ENCODE data around the gene MAN1A1. TPM values are rescaled to one million over a fixed set of nuclear protein-coding genes. Genes with fewer than 3 reads are reported as not detected.

MAN1A1 gene
- total RNA-seq, 2 donors from 2014 or later = 25.2 to 26.6 TPM

DNA sequence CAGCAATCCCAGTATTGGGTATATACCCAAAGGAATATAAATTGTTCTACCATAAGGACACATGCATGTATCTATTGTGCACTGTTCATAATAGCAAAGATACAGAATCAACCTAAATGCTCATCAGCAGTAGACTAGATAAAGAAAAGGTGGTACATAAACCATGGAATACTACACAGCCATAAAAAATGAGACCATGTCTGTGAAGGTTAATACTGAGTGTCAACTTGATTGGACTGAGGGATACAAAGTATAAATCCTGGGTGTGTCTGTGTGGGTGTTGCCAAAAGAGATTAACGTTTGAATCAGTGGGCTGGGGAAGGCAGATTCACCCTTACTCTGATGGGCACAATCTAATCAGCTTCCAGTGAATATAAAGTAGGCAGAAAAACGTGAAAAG lies 86.9 kb downstream of the MAN1A1 start:
- DNase-seq (no peak), ATAC-seq (replicated peaks in 1 of 2) (no peak)
- no peak overlapping the region for H3K4me3 Mint-ChIP-seq
- peaks cover 4 to 6% of the 10 kb centered on the region in 2 donors for H3K36me3 Mint-ChIP-seq (ENCODE audit: insufficient read depth in 2 of 2)
- no peak overlapping the region for H3K27ac Mint-ChIP-seq
- H3K27me3 Mint-ChIP-seq (ENCODE audit: low read depth) = no peaks in the 10 kb centered on the region
- peaks cover 27% of the 10 kb centered on the region for H3K4me1 Mint-ChIP-seq (ENCODE audit: low read depth)
- peaks cover 0 to 3% of the 10 kb centered on the region in 2 donors for H3K9me3 Mint-ChIP-seq

DNA sequence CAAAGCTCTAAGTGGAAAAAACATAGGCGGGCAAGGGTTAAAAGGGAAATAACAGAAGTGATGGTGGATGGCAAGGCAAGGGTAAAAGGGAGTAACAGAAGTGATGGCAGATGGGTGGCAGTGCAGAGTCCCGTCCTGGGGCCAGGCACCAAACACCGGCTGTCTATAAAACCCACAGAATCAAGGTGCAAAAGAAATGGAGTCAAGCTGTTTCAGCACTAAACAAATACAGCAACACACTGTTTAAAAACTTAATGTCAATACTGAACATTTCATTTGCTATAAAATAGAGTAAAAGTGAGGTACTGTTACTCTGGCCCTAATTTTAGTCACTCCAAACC lies 87.6 kb downstream of the MAN1A1 start:
- Mint-ChIP-seq H3K4me3 (no peak overlapping the region), H3K36me3 (ENCODE audit: insufficient read depth in 2 of 2) (peaks cover 4 to 6% of the 10 kb centered on the region in 2 donors), H3K27ac (peak overlapping the region; percentile 35), H3K9me3 (peaks cover 0 to 3% of the 10 kb centered on the region in 2 donors), H3K4me1 (ENCODE audit: low read depth) (peaks cover 20% of the 10 kb centered on the region), H3K27me3 (ENCODE audit: low read depth) (no peaks in the 10 kb centered on the region)
- no peak for DNase-seq
- no peak for ATAC-seq (replicated peaks in 1 of 2)

DNA sequence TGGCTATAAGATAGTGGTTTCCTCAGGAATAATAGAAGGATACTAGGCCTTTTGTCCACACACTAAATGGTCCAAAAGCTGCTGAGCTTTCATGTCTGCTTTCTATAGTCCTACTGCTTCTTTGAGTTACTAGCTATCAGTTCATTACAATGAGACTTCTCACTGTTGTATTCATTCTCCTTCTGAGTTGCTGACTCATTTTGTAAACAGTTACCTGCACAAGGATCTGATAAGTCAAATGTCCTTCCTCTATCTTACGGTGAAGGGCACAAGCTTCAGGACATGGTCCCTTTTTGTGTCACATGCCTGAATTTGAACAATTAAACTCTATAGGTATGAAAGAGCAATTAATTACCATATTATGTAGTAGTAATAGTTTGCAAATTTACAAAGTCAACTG lies 90.5 kb downstream of the MAN1A1 start:
- H3K4me1 Mint-ChIP-seq (ENCODE audit: low read depth) = peaks cover 30% of the 10 kb centered on the region
- ATAC-seq (replicated peaks in 1 of 2) = peak in 1 of 2 donors; percentile 61
- no peak for DNase-seq

DNA sequence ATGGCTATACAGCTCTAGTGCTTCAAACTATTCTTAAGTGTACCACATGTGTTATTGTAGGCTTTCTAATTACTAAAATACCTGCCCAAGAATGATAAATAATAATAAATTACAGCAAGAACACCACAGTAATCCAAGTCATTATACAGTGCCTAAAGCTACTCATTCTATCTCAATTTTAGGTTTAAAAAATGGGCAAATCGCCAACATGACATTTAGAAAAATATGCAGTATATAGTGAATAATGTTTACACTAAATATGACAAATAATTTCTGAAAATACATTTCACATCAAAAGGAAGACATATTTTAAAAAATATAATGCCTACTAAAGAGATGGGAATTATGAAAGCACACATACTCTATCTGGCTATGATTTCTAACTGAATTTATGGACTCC lies 91.8 kb downstream of the MAN1A1 start:
- ATAC-seq (replicated peaks in 1 of 2) (no peak), DNase-seq (no peak)
- H3K9me3 Mint-ChIP-seq = peaks cover 1 to 2% of the 10 kb centered on the region in 2 donors
- peaks cover 2 to 4% of the 10 kb centered on the region in 2 donors for H3K36me3 Mint-ChIP-seq (ENCODE audit: insufficient read depth in 2 of 2)
- no peaks in the 10 kb centered on the region for H3K27me3 Mint-ChIP-seq (ENCODE audit: low read depth)
- no peak overlapping the region for H3K27ac Mint-ChIP-seq
- H3K4me1 Mint-ChIP-seq (ENCODE audit: low read depth) = peaks cover 30% of the 10 kb centered on the region
- no peak overlapping the region for H3K4me3 Mint-ChIP-seq

More for the DNA sequence above, 90.5 kb downstream of the MAN1A1 start:
- H3K36me3 Mint-ChIP-seq (ENCODE audit: insufficient read depth in 2 of 2) = peaks cover 4 to 6% of the 10 kb centered on the region in 2 donors
- no peaks in the 10 kb centered on the region for H3K27me3 Mint-ChIP-seq (ENCODE audit: low read depth)
- H3K4me3 Mint-ChIP-seq = no peak overlapping the region
- peak overlapping the region; percentile 58 for H3K27ac Mint-ChIP-seq
- peaks cover 0 to 3% of the 10 kb centered on the region in 2 donors for H3K9me3 Mint-ChIP-seq

DNA sequence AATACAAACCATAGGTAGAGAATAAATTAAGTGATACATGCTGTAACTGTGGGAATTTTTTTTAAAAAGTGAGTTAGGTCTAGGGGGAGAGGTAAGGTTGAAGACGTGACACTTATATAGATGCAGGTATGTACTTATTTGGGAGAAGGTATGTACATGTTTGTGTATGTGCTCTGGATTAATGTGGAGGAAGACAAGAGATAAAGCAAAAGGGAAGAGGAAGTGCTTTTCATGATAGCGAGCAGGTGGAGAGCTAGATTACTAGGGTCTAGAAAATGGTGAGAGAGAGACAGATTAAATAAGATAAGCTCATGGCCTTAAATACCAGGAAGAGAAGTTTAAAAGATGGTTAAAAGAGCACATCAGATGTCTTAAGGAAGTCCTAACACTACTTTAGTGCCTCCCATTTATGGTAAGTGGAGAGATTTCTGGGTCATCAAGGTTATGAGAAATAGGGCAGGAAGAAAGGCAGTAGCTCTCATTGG lies 92.5 kb downstream of the MAN1A1 start:
- Mint-ChIP-seq H3K27ac (peak overlapping the region; percentile 31), H3K4me1 (ENCODE audit: low read depth) (peaks cover 29% of the 10 kb centered on the region), H3K36me3 (ENCODE audit: insufficient read depth in 2 of 2) (peaks cover 0 to 3% of the 10 kb centered on the region in 2 donors), H3K9me3 (peaks cover 0 to 1% of the 10 kb centered on the region in 2 donors), H3K4me3 (peak overlapping the region in 1 of 2 donors; percentile 1), H3K27me3 (ENCODE audit: low read depth) (no peaks in the 10 kb centered on the region)
- DNase-seq = no peak
- no peak for ATAC-seq (replicated peaks in 1 of 2)

DNA sequence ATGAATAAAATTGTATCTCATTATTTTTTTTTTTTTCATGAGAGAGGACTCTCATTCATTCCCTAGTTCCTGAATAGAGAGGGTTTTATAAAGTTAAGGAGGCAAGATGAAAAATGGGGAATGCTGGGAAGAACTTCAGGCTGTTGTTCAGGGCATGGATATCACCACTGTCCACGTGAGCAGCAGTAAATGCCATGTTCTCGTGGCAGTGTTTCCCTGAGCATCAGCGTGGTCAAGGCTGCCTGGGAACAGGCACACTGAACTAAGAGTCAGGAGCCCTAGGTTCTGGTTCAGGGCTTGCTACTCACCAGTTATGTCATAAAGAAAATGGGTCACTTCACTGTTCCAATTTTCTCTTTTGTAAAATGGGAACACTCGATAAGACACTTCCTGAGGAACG lies 93.2 kb downstream of the MAN1A1 start:
- H3K36me3 Mint-ChIP-seq (ENCODE audit: insufficient read depth in 2 of 2) = peaks cover 0 to 3% of the 10 kb centered on the region in 2 donors
- no peak overlapping the region for H3K4me3 Mint-ChIP-seq
- DNase-seq (no peak), ATAC-seq (replicated peaks in 1 of 2) (no peak)
- H3K27ac Mint-ChIP-seq = no peak overlapping the region
- no peaks in the 10 kb centered on the region for H3K27me3 Mint-ChIP-seq (ENCODE audit: low read depth)
- H3K9me3 Mint-ChIP-seq = peaks cover 0 to 1% of the 10 kb centered on the region in 2 donors
- H3K4me1 Mint-ChIP-seq (ENCODE audit: low read depth) = peaks cover 23% of the 10 kb centered on the region

DNA sequence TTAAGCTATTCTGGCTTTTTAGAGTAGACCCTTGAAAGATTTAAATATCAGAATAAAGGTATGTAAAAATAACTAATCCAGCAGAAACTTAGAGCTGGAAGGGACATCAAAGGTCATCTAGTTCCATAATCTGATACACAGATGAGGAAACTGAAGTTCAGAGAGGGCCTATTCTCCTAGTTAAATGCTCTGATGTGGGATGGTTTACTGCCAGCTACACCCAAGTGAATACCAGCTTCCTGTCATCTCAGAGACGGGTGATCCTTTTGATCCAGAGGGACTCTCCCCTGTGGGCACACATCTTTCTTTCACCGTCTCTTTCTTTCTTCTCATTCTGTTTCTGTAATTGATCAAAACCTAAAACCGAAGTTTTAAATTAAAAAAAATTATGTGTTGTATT lies 94.1 kb downstream of the MAN1A1 start:
- Mint-ChIP-seq H3K36me3 (ENCODE audit: insufficient read depth in 2 of 2) (peaks cover 0 to 3% of the 10 kb centered on the region in 2 donors), H3K4me3 (no peak overlapping the region), H3K27me3 (ENCODE audit: low read depth) (no peaks in the 10 kb centered on the region), H3K9me3 (peaks cover 0 to 1% of the 10 kb centered on the region in 2 donors), H3K27ac (no peak overlapping the region), H3K4me1 (ENCODE audit: low read depth) (peaks cover 20% of the 10 kb centered on the region)
- no peak for DNase-seq
- no peak for ATAC-seq (replicated peaks in 1 of 2)

DNA sequence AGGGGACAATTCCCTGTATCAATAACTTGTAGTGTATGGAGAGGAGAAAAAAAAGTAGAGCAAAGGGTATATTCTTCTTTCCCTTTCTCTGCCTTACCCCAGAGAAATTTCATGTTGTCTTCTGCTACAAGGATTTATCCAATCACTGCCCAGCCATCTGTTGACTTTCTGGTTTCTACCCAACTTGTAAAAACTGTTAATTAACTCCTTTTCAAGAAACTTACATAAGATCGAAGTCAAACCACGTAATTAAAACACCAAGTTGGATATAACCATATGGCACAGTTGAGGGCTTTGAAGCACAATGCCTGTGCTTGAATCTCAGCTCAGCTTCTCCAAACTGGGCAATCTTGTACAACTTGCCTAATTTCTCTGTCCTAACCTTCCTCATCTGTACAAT lies 99.5 kb downstream of the MAN1A1 start:
- Mint-ChIP-seq H3K4me1 (ENCODE audit: low read depth) (peaks cover 3% of the 10 kb centered on the region), H3K36me3 (ENCODE audit: insufficient read depth in 2 of 2) (peaks cover 0 to 4% of the 10 kb centered on the region in 2 donors), H3K27me3 (ENCODE audit: low read depth) (no peaks in the 10 kb centered on the region), H3K27ac (no peak overlapping the region), H3K4me3 (no peak overlapping the region), H3K9me3 (peaks cover 0 to 1% of the 10 kb centered on the region in 2 donors)
- no peak for DNase-seq
- no peak for ATAC-seq (replicated peaks in 1 of 2)

DNA sequence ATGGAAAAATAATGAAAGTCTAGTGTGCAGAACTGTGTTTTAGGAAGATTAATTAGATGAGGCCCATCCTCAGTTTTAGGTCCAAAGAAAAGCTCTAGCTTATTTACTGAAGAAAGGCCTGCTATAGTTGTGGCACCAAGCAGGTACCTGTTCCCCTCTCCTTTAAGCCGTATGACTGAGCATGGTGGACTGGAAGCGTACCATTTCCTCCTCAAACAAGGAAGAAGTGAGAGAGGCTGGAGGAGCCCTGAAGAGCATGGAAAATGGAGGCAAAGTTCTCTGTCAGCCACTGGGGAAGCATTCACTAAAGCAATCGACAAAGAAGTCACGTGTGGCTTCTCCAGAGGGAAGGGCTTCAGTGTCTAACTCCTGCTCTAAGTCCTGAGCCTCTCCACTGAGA lies 100.2 kb downstream of the MAN1A1 start:
- Mint-ChIP-seq H3K27ac (no peak overlapping the region), H3K36me3 (ENCODE audit: insufficient read depth in 2 of 2) (peaks cover 0 to 4% of the 10 kb centered on the region in 2 donors), H3K9me3 (peaks cover 0 to 1% of the 10 kb centered on the region in 2 donors), H3K4me3 (no peak overlapping the region), H3K4me1 (ENCODE audit: low read depth) (peaks cover 4% of the 10 kb centered on the region), H3K27me3 (ENCODE audit: low read depth) (no peaks in the 10 kb centered on the region)
- DNase-seq (no peak), ATAC-seq (replicated peaks in 1 of 2) (no peak)

DNA sequence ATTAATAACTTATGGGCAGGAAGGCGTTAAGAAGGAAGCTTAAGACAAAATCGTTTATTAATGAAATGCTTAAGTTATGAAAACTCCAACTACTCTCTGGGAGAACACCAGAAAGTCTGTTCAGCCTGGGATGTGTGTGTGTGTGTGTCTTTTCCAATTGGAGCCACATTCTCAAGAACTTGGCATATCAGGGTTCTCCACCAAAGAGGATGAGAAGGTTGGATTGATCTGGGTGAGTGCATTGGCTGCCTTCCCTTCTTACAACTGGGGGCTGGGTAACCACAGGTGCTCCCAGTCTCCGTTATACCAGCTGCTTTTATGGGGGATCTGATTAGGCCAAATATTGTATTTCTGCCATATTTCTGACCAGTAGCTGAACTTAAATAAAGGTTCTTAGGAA lies 102.1 kb downstream of the MAN1A1 start:
- Mint-ChIP-seq H3K4me3 (no peak overlapping the region), H3K27ac (no peak overlapping the region), H3K36me3 (ENCODE audit: insufficient read depth in 2 of 2) (peaks cover 0 to 4% of the 10 kb centered on the region in 2 donors), H3K4me1 (ENCODE audit: low read depth) (peaks cover 4% of the 10 kb centered on the region), H3K27me3 (ENCODE audit: low read depth) (no peaks in the 10 kb centered on the region), H3K9me3 (no peaks in the 10 kb centered on the region)
- ATAC-seq (replicated peaks in 1 of 2) (no peak), DNase-seq (no peak)

DNA sequence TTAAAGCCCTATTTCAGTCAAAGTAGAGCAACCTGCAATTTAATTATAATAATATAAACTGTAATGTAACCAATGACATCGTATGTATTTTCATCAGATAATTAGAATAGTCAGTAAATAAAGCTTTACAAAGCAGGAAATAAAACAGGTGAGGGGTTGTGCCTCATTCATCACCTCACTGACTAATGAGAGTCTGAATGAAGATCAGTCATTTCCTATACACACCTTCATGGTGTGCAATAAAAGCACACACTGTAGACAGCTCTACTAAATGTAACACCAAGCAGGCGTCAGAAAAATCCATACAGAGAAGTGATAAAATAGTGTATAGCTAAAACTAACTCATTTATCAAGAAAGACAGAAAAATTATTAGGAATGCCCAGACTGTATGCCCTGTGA lies 105.9 kb downstream of the MAN1A1 start:
- H3K4me1 Mint-ChIP-seq (ENCODE audit: low read depth) = peaks cover 4% of the 10 kb centered on the region
- no peak for DNase-seq

DNA sequence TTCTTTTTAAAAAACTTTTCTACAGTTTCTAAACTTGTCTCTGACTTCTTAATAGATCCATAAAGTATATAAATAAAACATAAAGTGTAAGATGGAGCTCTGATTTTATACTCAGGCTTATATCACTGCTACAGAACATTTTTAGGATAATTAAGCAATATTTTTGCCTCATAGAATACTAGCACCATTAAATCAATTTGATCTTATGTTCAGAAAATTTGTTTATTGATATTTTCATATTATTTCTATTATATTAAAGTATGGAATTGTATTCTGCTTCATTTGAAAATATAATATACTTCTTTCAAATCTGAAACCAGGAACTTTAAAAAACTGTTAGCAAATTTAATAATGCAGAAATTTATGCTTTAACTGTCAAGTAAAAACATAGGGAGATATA lies 106.5 kb downstream of the MAN1A1 start:
- Mint-ChIP-seq H3K36me3 (ENCODE audit: insufficient read depth in 2 of 2) (peaks cover 0 to 2% of the 10 kb centered on the region in 2 donors), H3K27me3 (ENCODE audit: low read depth) (no peaks in the 10 kb centered on the region), H3K4me1 (ENCODE audit: low read depth) (peaks cover 4% of the 10 kb centered on the region), H3K9me3 (no peaks in the 10 kb centered on the region), H3K4me3 (no peak overlapping the region), H3K27ac (no peak overlapping the region)
- DNase-seq = no peak
- ATAC-seq (replicated peaks in 1 of 2) = no peak

More for the DNA sequence above, 105.9 kb downstream of the MAN1A1 start:
- H3K4me3 Mint-ChIP-seq = no peak overlapping the region
- H3K27ac Mint-ChIP-seq = no peak overlapping the region
- no peaks in the 10 kb centered on the region for H3K9me3 Mint-ChIP-seq
- no peaks in the 10 kb centered on the region for H3K27me3 Mint-ChIP-seq (ENCODE audit: low read depth)
- no peak for ATAC-seq (replicated peaks in 1 of 2)
- H3K36me3 Mint-ChIP-seq (ENCODE audit: insufficient read depth in 2 of 2) = peaks cover 0 to 2% of the 10 kb centered on the region in 2 donors

DNA sequence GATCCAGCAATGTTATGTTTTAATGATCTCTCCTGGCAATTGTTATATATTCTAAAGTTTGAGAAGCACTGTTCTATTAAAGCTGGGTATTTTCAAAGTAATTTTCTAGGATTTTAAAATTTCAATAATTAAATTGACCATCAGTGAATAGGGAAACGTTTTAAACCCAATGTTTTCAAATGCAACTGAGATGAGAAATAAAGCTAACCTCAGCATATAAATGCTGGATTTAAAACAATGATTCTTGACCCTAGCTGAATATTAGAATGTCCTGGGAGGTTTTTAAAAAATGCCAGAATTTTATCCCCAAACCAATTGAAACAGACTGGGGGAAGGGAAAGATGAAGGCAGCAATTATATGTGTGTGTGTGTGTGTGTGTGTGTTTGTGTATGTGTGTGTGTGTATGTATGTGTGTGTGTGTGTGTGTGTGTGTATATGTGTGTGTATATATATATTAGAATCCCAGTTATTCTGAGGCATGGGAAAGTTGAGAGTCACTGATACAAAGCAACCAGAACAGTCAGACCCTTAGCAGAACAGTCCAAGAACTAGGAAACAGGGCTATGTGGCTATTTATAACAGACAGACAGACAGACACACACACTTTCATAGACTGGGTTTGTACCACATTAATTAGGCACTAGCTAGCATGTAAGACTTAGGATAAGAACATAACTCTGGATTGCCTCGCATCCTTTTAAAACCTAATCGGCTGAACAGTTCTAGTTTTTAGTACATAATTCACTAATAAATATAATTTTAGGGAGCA lies 107.8 kb downstream of the MAN1A1 start:
- Mint-ChIP-seq H3K9me3 (no peaks in the 10 kb centered on the region), H3K36me3 (ENCODE audit: insufficient read depth in 2 of 2) (peaks cover 1 to 7% of the 10 kb centered on the region in 2 donors), H3K27me3 (ENCODE audit: low read depth) (no peaks in the 10 kb centered on the region), H3K4me3 (no peak overlapping the region), H3K4me1 (ENCODE audit: low read depth) (peaks cover 4% of the 10 kb centered on the region), H3K27ac (peak overlapping the region; percentile 42)
- ATAC-seq (replicated peaks in 1 of 2) (no peak), DNase-seq (no peak)

DNA sequence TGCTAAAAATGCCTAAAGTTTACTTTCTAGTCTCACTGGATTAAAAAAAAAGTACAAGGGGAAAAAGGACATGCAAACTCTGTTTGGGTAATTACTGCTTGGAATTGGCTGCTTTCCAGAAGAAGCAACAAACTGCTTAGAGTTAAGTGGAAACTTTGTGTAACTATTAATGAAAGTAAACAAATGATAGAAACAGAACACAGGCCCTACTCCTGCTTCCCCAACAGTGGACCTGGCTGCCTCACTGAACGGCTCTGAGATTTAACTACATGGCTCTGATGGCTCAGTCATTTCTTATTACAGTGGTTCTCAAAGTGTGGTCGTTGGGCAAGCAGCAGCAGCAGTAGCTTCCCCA lies 108.5 kb downstream of the MAN1A1 start:
- DNase-seq (no peak), ATAC-seq (replicated peaks in 1 of 2) (no peak)
- Mint-ChIP-seq H3K27me3 (ENCODE audit: low read depth) (no peaks in the 10 kb centered on the region), H3K9me3 (no peaks in the 10 kb centered on the region), H3K4me3 (no peak overlapping the region), H3K36me3 (ENCODE audit: insufficient read depth in 2 of 2) (peaks cover 4 to 6% of the 10 kb centered on the region in 2 donors), H3K27ac (no peak overlapping the region), H3K4me1 (ENCODE audit: low read depth) (peaks cover 4% of the 10 kb centered on the region)
